IPS DF 4.7 (cell line): ENCODE results near the gene GNAQ.
"Not testable (repeated sequence)": the region's sequence is repeated elsewhere in the genome, so short reads cannot be mapped to it uniquely, and the experiment has no call there.

ENCODE experiments used
- DNase-seq: peaks from one replicate; pipeline ENCODE4 v3.0.0-alpha.2; 2013; ENCODE audit warnings: low spot score; ENCODE audit errors: extremely low read depth

Gene GNAQ

GRCh38 chr9:77705636-77706035, 326.0 kb downstream of the GNAQ start:
- no peak for DNase-seq

- not testable (repeated sequence) for DNase-seq
Observed at GRCh38 chr9:77702521-77703390, 328.9 kb downstream of the GNAQ start.

- no peak for DNase-seq
Observed at GRCh38 chr9:77697238-77697984, 334.2 kb downstream of the GNAQ start.

GRCh38 chr9:77690723-77691122, 340.9 kb downstream of the GNAQ start:
- DNase-seq: not testable (repeated sequence)

GRCh38 chr9:77690119-77690518, 341.5 kb downstream of the GNAQ start:
- DNase-seq: not testable (repeated sequence)

GRCh38 chr9:77687737-77688136, 343.9 kb downstream of the GNAQ start:
- DNase-seq: not testable (repeated sequence)

GRCh38 chr9:77680581-77680980, 351.0 kb downstream of the GNAQ start:
- DNase-seq: no peak

- DNase-seq: no peak
Observed at GRCh38 chr9:77679661-77680368, 351.8 kb downstream of the GNAQ start.

GRCh38 chr9:77679088-77679487, 352.5 kb downstream of the GNAQ start:
- DNase-seq: no peak

GRCh38 chr9:77677957-77678535, 353.6 kb downstream of the GNAQ start:
- no peak for DNase-seq

GRCh38 chr9:77677397-77677796, 354.2 kb downstream of the GNAQ start:
- no peak for DNase-seq

GRCh38 chr9:77673941-77674791, 357.4 kb downstream of the GNAQ start:
- DNase-seq: no peak

GRCh38 chr9:77672183-77672582, 359.4 kb downstream of the GNAQ start:
- DNase-seq: no peak

GRCh38 chr9:77667151-77667550, 364.5 kb downstream of the GNAQ start:
- DNase-seq: no peak
